Heart left ventricle (tissue), 16 donors: Measurements from ENCODE around the gene ZNF516. TPM values are rescaled to one million over a fixed set of nuclear protein-coding genes. Genes with fewer than 3 reads are reported as not detected.

Source experiments
- ATAC-seq, 4 donors: fragments of 200-7000 bp; cut with Tn5 transposase; one replicate each; pipeline ENCODE4 v1.9.1; 2020 to 2022; ENCODE audit warnings: moderate library complexity in 4 of 4, mild to moderate bottlenecking in 3 of 4, moderate number of reproducible peaks in 1 of 4
- DNase-seq, 5 donors: peaks; one replicate each; pipeline ENCODE4 v3.0.0-alpha.2; 2020
- H3K27ac ChIP-seq, 12 donors: fragments of 200-600 bp; sonication (generic) in 4 of 12; one replicate each; pipeline versions ENCODE4 v1.5.0 to v1.8.0; 2016 to 2022; ENCODE audit warnings: mild to moderate bottlenecking in 2 of 12
- H3K27me3 ChIP-seq, 9 donors: fragments of 200-600 bp; sonication (generic) in 2 of 9; one replicate each; pipeline versions ENCODE4 v1.5.1 to v1.8.0; 2016 to 2022; ENCODE audit warnings: mild to moderate bottlenecking in 3 of 9
- H3K36me3 ChIP-seq, 9 donors: fragments of 200-600 bp; sonication (generic) in 2 of 9; one replicate each; pipeline versions ENCODE4 v1.5.0 to v1.8.0; 2018 to 2022; ENCODE audit warnings: mild to moderate bottlenecking in 2 of 9
- H3K4me1 ChIP-seq, 12 donors: fragments of 200-600 bp; sonication (generic) in 4 of 12; one replicate each; pipeline versions ENCODE4 v1.5.0 to v1.8.0; 2016 to 2022; ENCODE audit warnings: mild to moderate bottlenecking in 3 of 12
- H3K4me3 ChIP-seq, 12 donors: fragments of 200-600 bp; sonication (generic) in 4 of 12; one replicate each; pipeline versions ENCODE4 v1.5.0 to v1.8.0; 2017 to 2022; ENCODE audit warnings: mild to moderate bottlenecking in 9 of 12, moderate library complexity in 4 of 12
- H3K9me3 ChIP-seq, 12 donors: fragments of 200-600 bp; sonication (generic) in 4 of 12; one replicate each; pipeline versions ENCODE4 v1.5.0 to v1.8.0; 2016 to 2022; ENCODE audit warnings: mild to moderate bottlenecking in 1 of 12
- CTCF ChIP-seq, 12 donors: fragments of 200-600 bp; sonication (generic) in 4 of 12; IDR thresholded peaks; one replicate each; pipeline versions ENCODE4 v1.5.0 to v1.8.0; 2018 to 2022; ENCODE audit warnings: antibody characterized with exemption in 12 of 12, mild to moderate bottlenecking in 5 of 12
- POLR2A ChIP-seq, 2 donors: fragments of 450-650 bp; IDR thresholded peaks; one replicate each; pipeline ENCODE4 v1.6.1; 2017; ENCODE audit warnings: antibody characterized with exemption in 2 of 2, mild to moderate bottlenecking in 2 of 2, moderate library complexity in 2 of 2
- WGBS, 4 donors: extraction: QIAGEN DNeasy Blood & Tissue Kit in 2 of 4; methylation state at CpG; one replicate each; pipeline versions ENCODE4 v1.1.5 to v1.1.7; 2013 to 2018; 5-methylcytosine and 5-hydroxymethylcytosine counted together
- intact Hi-C, 10 donors: fragments of 100-400 bp; cut with DNase I; formaldehyde crosslinking; loops; one replicate each; pipeline versions ENCODE4 v1.11.1 to v1.14.2; 2022
- polyA plus RNA-seq, 2 donors: library from polyadenylated mRNA; stranded (reverse); fragments of 200-250 nt; gene quantifications; one replicate each; pipeline ENCODE4 v1.2.3, GENCODE V29; 2013
- total RNA-seq, 9 donors: library from RNA; depleted of rRNA in 2 of 9; stranded (reverse); fragments of >200 nt in 2 of 9; fragmentation: NEBNext Ultra II Directional in 3 of 9; extraction: Animal tissue kit (Norgen Biotek cat#: 25700) in 3 of 9; gene quantifications; one replicate each; pipeline versions ENCODE4 v1.1.0 to v1.2.4, GENCODE V29; 2016 to 2023
- donor health status: ischemic (EF 13 %, LVEDD 7.1; RV severe dilation, severe dysfunction).
- donor health status: healthy with polysubstance abuse.
- donor health status: DM: no; HTN: yes; CAD: no.
- donor health status: DM: no; HTN: no; CAD: no.
- donor health status: ischemic (EF 25% LVEDD 6.9; RV normal size, moderate dysfunction).
- donor health status: ischemic (EF 25% LVEDD 5.7; RV mildly dilated, moderate dysfunction).
- donor health status: healthy.
- donor health status: DM: yes; HTN: yes; CAD: no.
- donor health status: ischemic (EF 35%, LVEDD 5.7; RV mildly dilated, moderate dysfunction).
- donor health status: nonischemic (EF 11% LVEDD 7.7; RV severe dilation, severe dysfunction).
- donor health status: DM: yes; HTN: yes; CAD: no.
- donor health status: PGD.
- donor health status: ischemic (EF 29% LVEDD 5.4; RV normal size, mild dysfunction).
- donor health status: nonischemic (EF 23%, LVEDD 6.1; RV moderate dilation, normal function).

ZNF516 gene
- total and polyA plus RNA-seq, 11 donors, result 4.8 to 24.8 (median 14.6) TPM

- WGBS, 4 donors, result 92 to 96% (median 95%) methylated on average over 36 to 43 of the region's 43 CpGs
- peaks cover 0 to 37% (median 21%) of the 10 kb centered on the region in 9 donors for H3K36me3 ChIP-seq
- intact Hi-C loops, result no loop called here
- H3K9me3 ChIP-seq, result no peaks in the 10 kb centered on the region
- no peak overlapping the region for H3K27ac ChIP-seq
- ATAC-seq (no peak), DNase-seq (no peak)
- TF ChIP-seq POLR2A (IDR thresholded peaks at IDR 0.05) (no peak), CTCF (IDR thresholded peaks at IDR 0.05) (no peak)
- no peak overlapping the region for H3K4me3 ChIP-seq
- H3K4me1 ChIP-seq, result peaks cover 0 to 17% (median 1%) of the 10 kb centered on the region in 12 donors
- no peaks in the 10 kb centered on the region for H3K27me3 ChIP-seq
Observed at GRCh38 chr18:76371301-76372203, 123.5 kb downstream of the ZNF516 start.

- DNase-seq (no peak), ATAC-seq (no peak)
- H3K9me3 ChIP-seq, result no peaks in the 10 kb centered on the region
- no peak overlapping the region for H3K27ac ChIP-seq
- peaks cover 0 to 17% (median 1%) of the 10 kb centered on the region in 12 donors for H3K4me1 ChIP-seq
- intact Hi-C loops, result no loop called here
- peaks cover 0 to 37% (median 21%) of the 10 kb centered on the region in 9 donors for H3K36me3 ChIP-seq
- H3K27me3 ChIP-seq, result no peaks in the 10 kb centered on the region
- TF ChIP-seq POLR2A (IDR thresholded peaks at IDR 0.05), result no peak
- TF ChIP-seq CTCF (IDR thresholded peaks at IDR 0.05), result no peak
- 93 to 97% (median 96%) methylated on average over 10 of the region's 10 CpGs for WGBS, 4 donors
- H3K4me3 ChIP-seq, result no peak overlapping the region
Observed at GRCh38 chr18:76370686-76371085, 124.4 kb downstream of the ZNF516 start.

GRCh38 chr18:76370201-76370600 is 124.8 kb downstream of the ZNF516 start:
- no peak for DNase-seq
- Histone ChIP-seq H3K27ac (no peak overlapping the region), H3K36me3 (peaks cover 0 to 37% (median 21%) of the 10 kb centered on the region in 9 donors), H3K9me3 (no peaks in the 10 kb centered on the region), H3K4me1 (peaks cover 0 to 15% (median 1%) of the 10 kb centered on the region in 12 donors), H3K27me3 (no peaks in the 10 kb centered on the region), H3K4me3 (no peak overlapping the region)
- ATAC-seq, result no peak
- 94 to 99% (median 97%) methylated on average over 12 of the region's 12 CpGs for WGBS, 4 donors
- intact Hi-C loops, result no loop called here
- TF ChIP-seq POLR2A (IDR thresholded peaks at IDR 0.05) (no peak), CTCF (IDR thresholded peaks at IDR 0.05) (no peak)

- no peaks in the 10 kb centered on the region for H3K27me3 ChIP-seq
- ATAC-seq (no peak), DNase-seq (no peak)
- H3K4me3 ChIP-seq, result no peak overlapping the region
- H3K4me1 ChIP-seq, result peaks cover 0 to 12% (median under 1%) of the 10 kb centered on the region in 12 donors
- H3K36me3 ChIP-seq, result peaks cover 0 to 37% (median 21%) of the 10 kb centered on the region in 9 donors
- no peaks in the 10 kb centered on the region for H3K9me3 ChIP-seq
- no peak overlapping the region for H3K27ac ChIP-seq
- intact Hi-C loops, result no loop called here
- 94 to 100% (median 97%) methylated on average over 11 of the region's 11 CpGs for WGBS, 4 donors
- TF ChIP-seq CTCF (IDR thresholded peaks at IDR 0.05) (no peak), POLR2A (IDR thresholded peaks at IDR 0.05) (no peak)
Observed at GRCh38 chr18:76369791-76370190, 125.3 kb downstream of the ZNF516 start.
